HepG2 (cell line): ENCODE measurements around the gene ABCA3. TPM values are rescaled to one million over a fixed set of nuclear protein-coding genes. Genes with fewer than 3 reads are reported as not detected.

Experiments
- CSRNP2 ChIP-seq: sonication (generic); formaldehyde crosslinking; conservative IDR thresholded peaks from 2 replicates; pipeline ENCODE4 v1.8.0; 2022; ENCODE audit warnings: low read depth, missing genetic modification reagents
- EEA1 ChIP-seq: sonication (generic); formaldehyde crosslinking; IDR thresholded peaks from 2 replicates; pipeline ENCODE4 v1.5.1; 2020; ENCODE audit warnings: mild to moderate bottlenecking, missing genetic modification reagents, borderline replicate concordance
- HINFP ChIP-seq: sonication (generic); formaldehyde crosslinking; IDR thresholded peaks from 2 replicates; pipeline ENCODE4 v1.4.0; 2020; ENCODE audit warnings: low read depth, mild to moderate bottlenecking, missing genetic modification reagents
- MATR3 ChIP-seq: sonication (generic); formaldehyde crosslinking; IDR thresholded peaks from 2 replicates; pipeline ENCODE4 v1.4.0; 2020; ENCODE audit warnings: missing genetic modification reagents
- NR1H2 ChIP-seq: sonication (generic); formaldehyde crosslinking; IDR thresholded peaks from 2 replicates; pipeline ENCODE4 v1.8.1; 2022; ENCODE audit warnings: low read depth, missing genetic modification reagents, borderline replicate concordance
- NR2C2 ChIP-seq: sonication (generic); formaldehyde crosslinking; IDR thresholded peaks from 2 replicates; pipeline ENCODE4 v1.4.0; 2020; ENCODE audit warnings: missing genetic modification reagents, mild to moderate bottlenecking, moderate library complexity, borderline replicate concordance
- POGZ ChIP-seq: sonication (generic); formaldehyde crosslinking; IDR thresholded peaks from 2 replicates; pipeline ENCODE4 v1.4.0; 2020; ENCODE audit warnings: mild to moderate bottlenecking, missing genetic modification reagents
- SETDB1 ChIP-seq: sonication (generic); formaldehyde crosslinking; IDR thresholded peaks from 2 replicates; pipeline ENCODE4 v1.5.1; 2020; ENCODE audit warnings: missing genetic modification reagents, mild to moderate bottlenecking, borderline replicate concordance
- ZKSCAN5 ChIP-seq: sonication (generic); formaldehyde crosslinking; IDR thresholded peaks from 2 replicates; pipeline ENCODE4 v1.5.1; 2020; ENCODE audit warnings: mild to moderate bottlenecking, missing genetic modification reagents
- ZNF256 ChIP-seq: sonication (generic); formaldehyde crosslinking; conservative IDR thresholded peaks from 2 replicates; pipeline ENCODE4 v1.4.0; 2020; ENCODE audit warnings: missing genetic modification reagents
- ZNF274 ChIP-seq: sonication (generic); formaldehyde crosslinking; IDR thresholded peaks from 2 replicates; pipeline ENCODE4 v1.5.1; 2020; ENCODE audit warnings: mild to moderate bottlenecking, missing genetic modification reagents
- ZNF296 ChIP-seq: sonication (generic); formaldehyde crosslinking; conservative IDR thresholded peaks from 2 replicates; pipeline ENCODE4 v1.5.0; 2020; ENCODE audit warnings: mild to moderate bottlenecking, missing genetic modification reagents
- ZNF501 ChIP-seq: sonication (generic); formaldehyde crosslinking; IDR thresholded peaks from 2 replicates; pipeline ENCODE4 v1.5.1; 2020; ENCODE audit warnings: mild to moderate bottlenecking, moderate library complexity, missing genetic modification reagents
- ZNF547 ChIP-seq: sonication (generic); formaldehyde crosslinking; IDR thresholded peaks from 2 replicates; pipeline ENCODE4 v1.5.1; 2020; ENCODE audit warnings: mild to moderate bottlenecking, missing genetic modification reagents
- ZNF574 ChIP-seq: sonication (generic); formaldehyde crosslinking; IDR thresholded peaks from 2 replicates; pipeline ENCODE4 v1.4.0; 2020; ENCODE audit warnings: missing genetic modification reagents
- ZNF607 ChIP-seq: sonication (generic); formaldehyde crosslinking; IDR thresholded peaks from 2 replicates; pipeline ENCODE4 v1.5.1; 2020; ENCODE audit warnings: missing genetic modification reagents, mild to moderate bottlenecking, borderline replicate concordance
- ZNF737 ChIP-seq: sonication (generic); formaldehyde crosslinking; IDR thresholded peaks from 2 replicates; pipeline ENCODE4 v1.5.0; 2020; ENCODE audit warnings: missing genetic modification reagents, mild to moderate bottlenecking, borderline replicate concordance
- ZNF800 ChIP-seq: sonication (generic); formaldehyde crosslinking; IDR thresholded peaks from 2 replicates; pipeline ENCODE4 v1.4.0; 2020; ENCODE audit warnings: missing genetic modification reagents
- ZZZ3 ChIP-seq: sonication (generic); formaldehyde crosslinking; IDR thresholded peaks from 2 replicates; pipeline ENCODE4 v1.4.0; 2020; ENCODE audit warnings: missing genetic modification reagents, mild to moderate bottlenecking, borderline replicate concordance
- polyA plus RNA-seq, 8 experiments: library from polyadenylated mRNA; depleted of rRNA in 3 of 8; stranded (reverse) in 7 of 8; unstranded in 1 of 8; fragments of >200 nt; fragmentation: Illumina TruSeq in 4 of 8; extraction: Trizol in 4 of 8; gene quantifications; 2 replicates each; pipeline versions ENCODE4 v1.2.1 to v1.2.3, GENCODE V29; 2011 to 2016; ENCODE audit warnings: low read depth in 4 of 8, missing spikeins in 1 of 8, mixed read lengths in 1 of 8; ENCODE audit not compliant: insufficient read depth in 1 of 8
- total RNA-seq, 5 experiments: library from RNA; depleted of rRNA; stranded (reverse); fragments of >200 nt; fragmentation: Illumina TruSeq; extraction: Trizol; gene quantifications; 2 replicates each; pipeline ENCODE4 v1.2.3, GENCODE V29; 2016; ENCODE audit warnings: low read depth in 1 of 5

The ABCA3 gene
- total and polyA plus RNA-seq, 2 of the 13 experiments (the other 11 are each of a cell fraction or from before 2014, with no cell fraction given): 0.60 to 1.5 TPM

- peak; percentile 82; the same call in 1 of the 2 replicates for TF ChIP-seq HINFP
- TF ChIP-seq ZNF256: peak; percentile 98
- peak; percentile 77; the same call in 1 of the 2 replicates for TF ChIP-seq EEA1 (CRISPR knock-in tag)
- TF ChIP-seq NR2C2: peak; percentile 76
- TF ChIP-seq ZNF296 (CRISPR knock-in tag): peak; percentile 66; the same call in 1 of the 2 replicates
- TF ChIP-seq ZKSCAN5 (CRISPR knock-in tag): no peak
- peak; percentile 92 for TF ChIP-seq POGZ
- TF ChIP-seq SETDB1 (CRISPR knock-in tag): no peak
- peak; percentile 86 for TF ChIP-seq ZZZ3 (CRISPR knock-in tag)
- TF ChIP-seq ZNF574 (CRISPR knock-in tag): peak; percentile 84
- peak; percentile 88; the same call in 1 of the 2 replicates for TF ChIP-seq ZNF737 (CRISPR knock-in tag)
- TF ChIP-seq ZNF501 (CRISPR knock-in tag): peak; percentile 90
- TF ChIP-seq ZNF547 (CRISPR knock-in tag): peak; percentile 100
- TF ChIP-seq MATR3 (CRISPR knock-in tag): no peak
- peak; percentile 96 for TF ChIP-seq ZNF800 (CRISPR knock-in tag)
- peak; percentile 98 for TF ChIP-seq ZNF607 (CRISPR knock-in tag)
- peak; percentile 99 for TF ChIP-seq ZNF274 (CRISPR knock-in tag)
- TF ChIP-seq CSRNP2: peak; percentile 93
- TF ChIP-seq NR1H2: peak; percentile 76; the same call in 1 of the 2 replicates
Measured at GRCh38 chr16:2340564-2341455, at the start of gene ABCA3 (continued).
